Lower leg skin (tissue), 3 donors: Measurements from ENCODE around the gene ZNF526.

ENCODE experiments used
- CTCF ChIP-seq, 3 donors: fragments of 450-650 bp; IDR thresholded peaks; one replicate each; pipeline ENCODE4 v1.5.1; 2016; ENCODE audit warnings: antibody characterized with exemption in 3 of 3, mild to moderate bottlenecking in 3 of 3, moderate library complexity in 2 of 3
- POLR2A ChIP-seq, 2 donors: fragments of 450-650 bp; IDR thresholded peaks; one replicate each; pipeline ENCODE4 v1.6.1; 2016 to 2017; ENCODE audit warnings: antibody characterized with exemption in 2 of 2, mild to moderate bottlenecking in 1 of 2, moderate library complexity in 1 of 2

- TF ChIP-seq CTCF (IDR thresholded peaks at IDR 0.05) (no peak), POLR2A (IDR thresholded peaks at IDR 0.05) (no peak)
Observed at GRCh38 chr19:42212886-42213285, 7.2 kb upstream of the ZNF526 start.
